ENCODE data around the gene BDH1.
"Not testable (repeated sequence)": the region's sequence is repeated elsewhere in the genome, so short reads cannot be mapped to it uniquely, and the experiment has no call there.

The BDH1 gene

GRCh38 chr3:197477816-197478215, 78.0 kb downstream of the BDH1 start:
- H3K36me3 ChIP-seq (ENCODE audit: control insufficient read depth, insufficient read depth, low read length); H3K4ac ChIP-seq (ENCODE audit: low read depth, low read length); DNase-seq; H3K27me3 ChIP-seq (ENCODE audit: insufficient read depth, low read length, poor library complexity); H3K4me2 ChIP-seq (ENCODE audit: low read length); H4K8ac ChIP-seq (ENCODE audit: low read depth, low read length); H3K18ac ChIP-seq (ENCODE audit: low read length); H3K4me3 ChIP-seq (ENCODE audit: low read length); H3K9ac ChIP-seq (ENCODE audit: low read length); H2BK120ac ChIP-seq (ENCODE audit: low read depth, low read length); H2BK5ac ChIP-seq (ENCODE audit: low read length); H3K79me1 ChIP-seq (ENCODE audit: low read length); H4K5ac ChIP-seq (ENCODE audit: low read length); H3K56ac ChIP-seq (ENCODE audit: low read length); H2BK15ac ChIP-seq (replicated peaks; ENCODE audit: low read depth); H3K4me1 ChIP-seq (ENCODE audit: control insufficient read depth, low read depth, low read length); H3K27ac ChIP-seq (ENCODE audit: low read depth, low read length); H3K23ac ChIP-seq (ENCODE audit: low read length); H2AK5ac ChIP-seq (ENCODE audit: low read length); H3K79me2 ChIP-seq (ENCODE audit: control insufficient read depth, insufficient read depth, low read length): not testable (repeated sequence)
- WGBS (ENCODE audit: extremely low coverage, insufficient coverage, low lambda C conversion rate), result no CpG with 5 or more reads among the region's 7 CpGs

- Histone ChIP-seq H3K79me1 (ENCODE audit: low read length) (no peaks in the 10 kb centered on the region), H3K4me1 (ENCODE audit: control insufficient read depth, low read depth, low read length) (peaks cover 3% of the 10 kb centered on the region), H3K36me3 (ENCODE audit: control insufficient read depth, insufficient read depth, low read length) (no peaks in the 10 kb centered on the region), H3K4ac (ENCODE audit: low read depth, low read length) (no peak overlapping the region), H2AK5ac (ENCODE audit: low read length) (no peak overlapping the region), H3K79me2 (ENCODE audit: control insufficient read depth, insufficient read depth, low read length) (no peaks in the 10 kb centered on the region), H3K27me3 (ENCODE audit: insufficient read depth, low read length, poor library complexity) (no peaks in the 10 kb centered on the region), H3K9ac (ENCODE audit: low read length) (no peak overlapping the region), H3K18ac (ENCODE audit: low read length) (no peak overlapping the region), H4K8ac (ENCODE audit: low read depth, low read length) (no peak overlapping the region), H4K5ac (ENCODE audit: low read length) (no peak overlapping the region), H3K23ac (ENCODE audit: low read length) (no peak overlapping the region), H3K27ac (ENCODE audit: low read depth, low read length) (no peak overlapping the region), H2BK5ac (ENCODE audit: low read length) (no peak overlapping the region), H2BK15ac (replicated peaks; ENCODE audit: low read depth) (no peak overlapping the region), H3K4me2 (ENCODE audit: low read length) (no peak overlapping the region), H3K56ac (ENCODE audit: low read length) (no peak overlapping the region), H2BK120ac (ENCODE audit: low read depth, low read length) (no peak overlapping the region), H3K4me3 (ENCODE audit: low read length) (no peak overlapping the region)
- DNase-seq, result no peak
- WGBS (ENCODE audit: extremely low coverage, insufficient coverage, low lambda C conversion rate), result no CpG with 5 or more reads among the region's 5 CpGs
Measured at GRCh38 chr3:197475997-197476525, 79.7 kb downstream of the BDH1 start.

- H2BK120ac ChIP-seq (ENCODE audit: low read depth, low read length), result no peak overlapping the region
- H3K9ac ChIP-seq (ENCODE audit: low read length), result no peak overlapping the region
- H3K79me1 ChIP-seq (ENCODE audit: low read length), result no peaks in the 10 kb centered on the region
- no peaks in the 10 kb centered on the region for H3K36me3 ChIP-seq (ENCODE audit: control insufficient read depth, insufficient read depth, low read length)
- H3K23ac ChIP-seq (ENCODE audit: low read length), result no peak overlapping the region
- peaks cover 5% of the 10 kb centered on the region for H3K4me1 ChIP-seq (ENCODE audit: control insufficient read depth, low read depth, low read length)
- no peak overlapping the region for H3K56ac ChIP-seq (ENCODE audit: low read length)
- H3K4me3 ChIP-seq (ENCODE audit: low read length), result no peak overlapping the region
- whole genome bisulfite sequencing (ENCODE audit: extremely low coverage, insufficient coverage, low lambda C conversion rate), result no CpG with 5 or more reads among the region's 3 CpGs
- no peak overlapping the region for H2BK5ac ChIP-seq (ENCODE audit: low read length)
- H4K8ac ChIP-seq (ENCODE audit: low read depth, low read length), result no peak overlapping the region
- no peak overlapping the region for H3K4me2 ChIP-seq (ENCODE audit: low read length)
- no peak overlapping the region for H2AK5ac ChIP-seq (ENCODE audit: low read length)
- H3K27ac ChIP-seq (ENCODE audit: low read depth, low read length), result no peak overlapping the region
- no peak overlapping the region for H2BK15ac ChIP-seq (replicated peaks; ENCODE audit: low read depth)
- H3K18ac ChIP-seq (ENCODE audit: low read length), result no peak overlapping the region
- no peak for DNase-seq
- no peaks in the 10 kb centered on the region for H3K79me2 ChIP-seq (ENCODE audit: control insufficient read depth, insufficient read depth, low read length)
- H3K4ac ChIP-seq (ENCODE audit: low read depth, low read length), result no peak overlapping the region
- H3K27me3 ChIP-seq (ENCODE audit: insufficient read depth, low read length, poor library complexity), result no peaks in the 10 kb centered on the region
- H4K5ac ChIP-seq (ENCODE audit: low read length), result no peak overlapping the region
Measured at GRCh38 chr3:197475514-197475913, 80.3 kb downstream of the BDH1 start.

- H3K79me1 ChIP-seq (ENCODE audit: low read length), result no peaks in the 10 kb centered on the region
- no peak overlapping the region for H2BK15ac ChIP-seq (replicated peaks; ENCODE audit: low read depth)
- H3K4me1 ChIP-seq (ENCODE audit: control insufficient read depth, low read depth, low read length), result peaks cover 5% of the 10 kb centered on the region
- peak overlapping the region; percentile 43 for H3K4ac ChIP-seq (ENCODE audit: low read depth, low read length)
- no peak overlapping the region for H3K4me3 ChIP-seq (ENCODE audit: low read length)
- no CpG with 5 or more reads among the region's 2 CpGs for WGBS (ENCODE audit: extremely low coverage, insufficient coverage, low lambda C conversion rate)
- peak overlapping the region; percentile 40 for H3K56ac ChIP-seq (ENCODE audit: low read length)
- H2BK5ac ChIP-seq (ENCODE audit: low read length), result no peak overlapping the region
- H3K9ac ChIP-seq (ENCODE audit: low read length), result no peak overlapping the region
- H3K36me3 ChIP-seq (ENCODE audit: control insufficient read depth, insufficient read depth, low read length), result no peaks in the 10 kb centered on the region
- H3K4me2 ChIP-seq (ENCODE audit: low read length), result no peak overlapping the region
- no peaks in the 10 kb centered on the region for H3K27me3 ChIP-seq (ENCODE audit: insufficient read depth, low read length, poor library complexity)
- no peak for DNase-seq
- H4K8ac ChIP-seq (ENCODE audit: low read depth, low read length), result no peak overlapping the region
- no peak overlapping the region for H3K18ac ChIP-seq (ENCODE audit: low read length)
- no peak overlapping the region for H3K23ac ChIP-seq (ENCODE audit: low read length)
- no peak overlapping the region for H2AK5ac ChIP-seq (ENCODE audit: low read length)
- no peak overlapping the region for H2BK120ac ChIP-seq (ENCODE audit: low read depth, low read length)
- no peaks in the 10 kb centered on the region for H3K79me2 ChIP-seq (ENCODE audit: control insufficient read depth, insufficient read depth, low read length)
- no peak overlapping the region for H3K27ac ChIP-seq (ENCODE audit: low read depth, low read length)
- H4K5ac ChIP-seq (ENCODE audit: low read length), result no peak overlapping the region
Measured at GRCh38 chr3:197472151-197472550, 83.6 kb downstream of the BDH1 start.

GRCh38 chr3:197471221-197472010, 84.4 kb downstream of the BDH1 start:
- no peak overlapping the region for H2BK15ac ChIP-seq (replicated peaks; ENCODE audit: low read depth)
- H3K56ac ChIP-seq (ENCODE audit: low read length), result no peak overlapping the region
- no peak overlapping the region for H3K18ac ChIP-seq (ENCODE audit: low read length)
- no peak overlapping the region for H3K4me2 ChIP-seq (ENCODE audit: low read length)
- WGBS (ENCODE audit: extremely low coverage, insufficient coverage, low lambda C conversion rate), result no CpG with 5 or more reads among the region's 10 CpGs
- no peak overlapping the region for H3K4me3 ChIP-seq (ENCODE audit: low read length)
- H3K27ac ChIP-seq (ENCODE audit: low read depth, low read length), result no peak overlapping the region
- H2AK5ac ChIP-seq (ENCODE audit: low read length), result peak overlapping the region; percentile 6
- H3K23ac ChIP-seq (ENCODE audit: low read length), result no peak overlapping the region
- H2BK120ac ChIP-seq (ENCODE audit: low read depth, low read length), result no peak overlapping the region
- H3K27me3 ChIP-seq (ENCODE audit: insufficient read depth, low read length, poor library complexity), result no peaks in the 10 kb centered on the region
- H3K79me2 ChIP-seq (ENCODE audit: control insufficient read depth, insufficient read depth, low read length), result no peaks in the 10 kb centered on the region
- peak; percentile 84 for DNase-seq
- no peaks in the 10 kb centered on the region for H3K36me3 ChIP-seq (ENCODE audit: control insufficient read depth, insufficient read depth, low read length)
- H3K9ac ChIP-seq (ENCODE audit: low read length), result no peak overlapping the region
- H3K79me1 ChIP-seq (ENCODE audit: low read length), result no peaks in the 10 kb centered on the region
- H3K4me1 ChIP-seq (ENCODE audit: control insufficient read depth, low read depth, low read length), result peaks cover 8% of the 10 kb centered on the region
- H3K4ac ChIP-seq (ENCODE audit: low read depth, low read length), result peak overlapping the region; percentile 43
- no peak overlapping the region for H4K5ac ChIP-seq (ENCODE audit: low read length)
- H2BK5ac ChIP-seq (ENCODE audit: low read length), result no peak overlapping the region
- H4K8ac ChIP-seq (ENCODE audit: low read depth, low read length), result no peak overlapping the region
